ENCODE results near the gene COBL.

Gene COBL

DNA sequence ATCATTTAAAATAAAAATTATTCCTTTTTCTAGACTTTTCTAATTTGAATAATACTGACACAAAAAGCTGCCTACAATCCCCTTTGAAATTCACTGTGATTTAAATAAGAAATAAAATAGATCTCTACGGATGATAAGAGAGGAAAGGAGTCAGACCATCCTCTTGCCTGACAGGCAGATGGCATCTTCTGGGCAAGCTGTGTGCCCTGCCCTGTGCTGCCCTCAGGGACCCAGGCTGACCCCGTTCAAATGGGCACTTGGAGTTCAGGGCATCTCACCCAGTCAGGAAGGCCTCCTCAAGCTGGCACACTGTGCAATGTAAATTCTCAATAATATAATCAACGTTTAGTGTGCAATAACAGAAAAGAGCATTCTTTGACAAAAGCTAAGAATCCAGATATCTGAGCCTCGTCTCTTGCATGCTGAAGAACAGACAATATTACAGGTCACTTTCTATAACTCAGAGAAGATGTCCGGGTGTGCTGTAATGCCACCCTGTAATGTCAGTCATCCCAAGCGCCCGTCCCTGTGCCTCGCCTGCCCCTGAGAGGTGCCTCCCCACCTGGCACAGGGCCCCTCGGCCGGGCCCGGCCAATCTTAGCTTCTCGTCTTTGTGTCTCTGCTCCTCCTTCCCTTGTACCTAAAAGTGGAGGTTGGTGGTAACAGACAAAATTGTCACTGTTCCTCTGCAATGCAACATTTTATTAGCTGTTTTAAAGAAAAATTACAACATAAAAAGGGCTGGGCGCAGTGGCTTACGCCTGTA lies 263.3 kb downstream of the COBL start:
- Mint-ChIP-seq H3K27me3 (ENCODE audit: low read depth) (peaks cover 7% of the 10 kb centered on the region), H3K4me3 (no peak overlapping the region), H3K9me3 (no peaks in the 10 kb centered on the region), H3K27ac (no peak overlapping the region), H3K4me1 (peaks cover 6% of the 10 kb centered on the region), H3K36me3 (ENCODE audit: low read depth) (no peaks in the 10 kb centered on the region)
- TF ChIP-seq, protein P1, sequence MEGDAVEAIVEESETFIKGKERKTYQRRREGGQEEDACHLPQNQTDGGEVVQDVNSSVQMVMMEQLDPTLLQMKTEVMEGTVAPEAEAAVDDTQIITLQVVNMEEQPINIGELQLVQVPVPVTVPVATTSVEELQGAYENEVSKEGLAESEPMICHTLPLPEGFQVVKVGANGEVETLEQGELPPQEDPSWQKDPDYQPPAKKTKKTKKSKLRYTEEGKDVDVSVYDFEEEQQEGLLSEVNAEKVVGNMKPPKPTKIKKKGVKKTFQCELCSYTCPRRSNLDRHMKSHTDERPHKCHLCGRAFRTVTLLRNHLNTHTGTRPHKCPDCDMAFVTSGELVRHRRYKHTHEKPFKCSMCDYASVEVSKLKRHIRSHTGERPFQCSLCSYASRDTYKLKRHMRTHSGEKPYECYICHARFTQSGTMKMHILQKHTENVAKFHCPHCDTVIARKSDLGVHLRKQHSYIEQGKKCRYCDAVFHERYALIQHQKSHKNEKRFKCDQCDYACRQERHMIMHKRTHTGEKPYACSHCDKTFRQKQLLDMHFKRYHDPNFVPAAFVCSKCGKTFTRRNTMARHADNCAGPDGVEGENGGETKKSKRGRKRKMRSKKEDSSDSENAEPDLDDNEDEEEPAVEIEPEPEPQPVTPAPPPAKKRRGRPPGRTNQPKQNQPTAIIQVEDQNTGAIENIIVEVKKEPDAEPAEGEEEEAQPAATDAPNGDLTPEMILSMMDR (IDR thresholded peaks at IDR 0.05; ENCODE audit: unreplicated experiment in 3 of 3), result no peak

DNA sequence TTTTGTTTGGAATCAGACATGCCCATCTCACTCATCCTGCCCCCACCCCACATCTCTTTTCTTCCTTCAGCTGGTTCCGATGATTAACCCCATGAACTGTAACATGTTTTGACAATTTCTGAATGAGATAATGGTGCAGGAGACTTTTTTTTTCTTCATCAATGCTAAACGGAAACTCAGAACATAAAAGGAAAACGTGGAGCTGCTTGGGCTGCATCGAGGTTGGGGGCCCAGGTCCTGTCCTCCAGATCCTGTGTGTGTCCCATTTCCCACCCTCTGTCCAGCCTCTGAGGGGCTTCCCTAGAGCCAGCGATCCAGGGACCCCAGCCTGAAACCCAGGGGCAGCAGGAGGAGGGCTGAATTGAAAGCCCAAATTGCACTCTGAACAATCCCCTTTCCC lies 270.1 kb downstream of the COBL start:
- Mint-ChIP-seq H3K4me3 (no peak overlapping the region), H3K4me1 (no peaks in the 10 kb centered on the region), H3K36me3 (ENCODE audit: low read depth) (no peaks in the 10 kb centered on the region), H3K27me3 (ENCODE audit: low read depth) (peaks cover 7% of the 10 kb centered on the region), H3K9me3 (no peaks in the 10 kb centered on the region), H3K27ac (no peak overlapping the region)
- TF ChIP-seq, protein P1 (IDR thresholded peaks at IDR 0.05; ENCODE audit: unreplicated experiment in 3 of 3), result no peak

DNA sequence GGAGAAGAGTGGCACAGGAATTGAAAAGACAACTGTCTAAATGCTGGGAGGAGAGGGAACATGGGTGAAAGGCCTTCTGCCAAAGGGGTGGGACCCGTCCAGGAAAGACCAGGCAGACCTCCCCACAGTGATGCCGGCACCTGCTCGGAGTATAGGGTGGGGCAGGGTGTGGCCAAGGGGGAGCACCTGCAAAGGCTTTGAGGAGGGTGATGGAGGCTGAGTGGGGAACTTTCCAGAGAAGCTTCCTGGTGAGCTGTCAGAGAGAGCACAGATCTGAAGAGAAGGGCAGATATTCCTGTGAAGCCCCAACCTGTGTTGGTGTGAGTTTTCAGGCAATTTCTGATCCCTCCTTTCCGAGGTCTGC lies 270.5 kb downstream of the COBL start:
- H3K4me3 Mint-ChIP-seq, result no peak overlapping the region
- H3K36me3 Mint-ChIP-seq (ENCODE audit: low read depth), result no peaks in the 10 kb centered on the region
- TF ChIP-seq, protein P1 (IDR thresholded peaks at IDR 0.05; ENCODE audit: unreplicated experiment in 3 of 3), result no peak
- H3K27me3 Mint-ChIP-seq (ENCODE audit: low read depth), result peaks cover 7% of the 10 kb centered on the region
- no peaks in the 10 kb centered on the region for H3K4me1 Mint-ChIP-seq
- no peaks in the 10 kb centered on the region for H3K9me3 Mint-ChIP-seq
- no peak overlapping the region for H3K27ac Mint-ChIP-seq

DNA sequence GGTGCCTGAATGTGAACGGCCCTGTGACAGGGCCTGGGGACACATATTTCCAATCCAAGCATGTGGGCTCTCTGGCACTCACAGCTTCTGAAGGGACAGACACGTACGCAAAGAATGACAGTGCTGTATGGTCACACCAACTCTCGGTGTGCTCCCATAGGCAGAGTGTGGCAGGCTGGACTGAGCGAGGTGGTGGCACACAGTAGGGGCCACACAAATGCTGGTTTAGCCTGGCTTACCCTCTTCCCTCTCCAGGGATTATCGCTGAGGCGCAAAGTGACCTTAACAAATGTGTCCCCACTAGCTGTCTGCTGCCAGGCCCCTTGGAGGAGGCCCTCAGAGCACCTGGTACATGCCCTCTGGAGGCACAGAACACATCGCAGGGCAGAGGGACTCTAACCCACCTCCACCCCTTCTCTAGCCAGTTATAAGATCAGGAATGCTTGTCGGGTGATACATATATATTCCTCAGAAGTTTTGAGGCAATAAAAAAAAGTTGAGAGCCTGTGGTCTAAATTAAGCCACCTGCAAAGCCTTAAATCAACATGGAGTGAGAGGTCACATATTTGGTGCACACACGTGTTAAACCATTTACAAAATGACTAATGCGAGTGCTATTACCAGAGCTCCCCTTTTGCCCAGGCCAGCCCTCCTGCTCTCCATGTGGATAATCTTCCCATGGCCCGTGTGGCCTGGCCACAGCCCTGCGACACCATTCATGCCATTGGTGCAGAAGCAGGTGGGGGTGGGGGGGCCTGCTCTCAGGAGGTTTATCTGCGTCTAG lies 271.1 kb downstream of the COBL start:
- Mint-ChIP-seq H3K36me3 (ENCODE audit: low read depth) (no peaks in the 10 kb centered on the region), H3K27ac (no peak overlapping the region), H3K4me3 (no peak overlapping the region), H3K9me3 (no peaks in the 10 kb centered on the region), H3K4me1 (no peaks in the 10 kb centered on the region), H3K27me3 (ENCODE audit: low read depth) (peaks cover 3% of the 10 kb centered on the region)
- TF ChIP-seq, protein P1 (IDR thresholded peaks at IDR 0.05; ENCODE audit: unreplicated experiment in 3 of 3), result no peak

DNA sequence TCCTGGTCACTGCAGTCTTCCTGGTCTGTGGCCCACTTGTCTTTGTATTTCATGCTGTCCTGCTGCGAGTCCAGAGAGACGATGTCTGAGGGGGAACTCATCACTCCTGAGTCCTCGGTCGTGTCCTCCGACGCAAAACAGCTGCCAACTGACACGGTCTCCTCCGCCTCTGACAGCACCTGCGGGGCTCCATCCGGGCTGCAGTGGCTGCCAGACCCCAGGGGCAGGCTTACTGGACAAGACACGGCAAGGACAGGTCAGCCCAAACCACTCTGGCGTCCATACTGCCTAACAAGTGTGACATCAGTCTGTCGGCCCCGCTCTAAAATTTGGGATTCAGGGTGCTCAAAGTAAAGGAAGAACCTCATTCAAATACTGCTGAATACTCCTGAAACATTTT lies 273.1 kb downstream of the COBL start:
- Mint-ChIP-seq H3K27me3 (ENCODE audit: low read depth) (no peaks in the 10 kb centered on the region), H3K4me1 (no peaks in the 10 kb centered on the region), H3K9me3 (no peaks in the 10 kb centered on the region), H3K27ac (no peak overlapping the region), H3K4me3 (no peak overlapping the region), H3K36me3 (ENCODE audit: low read depth) (no peaks in the 10 kb centered on the region)
- TF ChIP-seq, protein P1 (IDR thresholded peaks at IDR 0.05; ENCODE audit: unreplicated experiment in 3 of 3), result no peak
